Activated naive CD8-positive, alpha-beta T cell treated with anti-CD3 and anti-CD28 coated beads for 36 hours (primary cell): ENCODE results near the gene GTSF1L. TPM values are rescaled to one million over a fixed set of nuclear protein-coding genes. Genes with fewer than 3 reads are reported as not detected.
"Not testable (repeated sequence)": the region's sequence is repeated elsewhere in the genome, so short reads cannot be mapped to it uniquely, and the experiment has no call there.

Experiments
- DNase-seq: peaks from one replicate; pipeline ENCODE4 v3.0.0; 2021
- H3K27ac Mint-ChIP-seq: one replicate; pipeline ENCODE4 v1.8.0; 2022; ENCODE audit warnings: mild to moderate bottlenecking, moderate library complexity, mixed read lengths
- H3K27me3 Mint-ChIP-seq: one replicate; pipeline ENCODE4 v1.8.0; 2022; ENCODE audit warnings: mild to moderate bottlenecking, mixed read lengths
- H3K36me3 Mint-ChIP-seq: one replicate; pipeline ENCODE4 v1.8.0; 2021; ENCODE audit warnings: mild to moderate bottlenecking, mixed read lengths
- H3K4me1 Mint-ChIP-seq: one replicate; pipeline ENCODE4 v1.8.0; 2021; ENCODE audit warnings: mixed read lengths
- H3K4me3 Mint-ChIP-seq: one replicate; pipeline ENCODE4 v1.8.0; 2022; ENCODE audit warnings: mild to moderate bottlenecking, moderate library complexity, mixed read lengths
- H3K9me3 Mint-ChIP-seq: one replicate; pipeline ENCODE4 v1.8.0; 2022; ENCODE audit warnings: mixed read lengths
- total RNA-seq, 2 experiments: library from RNA; stranded (reverse); gene quantifications; one replicate each; pipeline ENCODE4 v1.2.3, GENCODE V29; 2021

GTSF1L gene
- not detected for total RNA-seq

DNA sequence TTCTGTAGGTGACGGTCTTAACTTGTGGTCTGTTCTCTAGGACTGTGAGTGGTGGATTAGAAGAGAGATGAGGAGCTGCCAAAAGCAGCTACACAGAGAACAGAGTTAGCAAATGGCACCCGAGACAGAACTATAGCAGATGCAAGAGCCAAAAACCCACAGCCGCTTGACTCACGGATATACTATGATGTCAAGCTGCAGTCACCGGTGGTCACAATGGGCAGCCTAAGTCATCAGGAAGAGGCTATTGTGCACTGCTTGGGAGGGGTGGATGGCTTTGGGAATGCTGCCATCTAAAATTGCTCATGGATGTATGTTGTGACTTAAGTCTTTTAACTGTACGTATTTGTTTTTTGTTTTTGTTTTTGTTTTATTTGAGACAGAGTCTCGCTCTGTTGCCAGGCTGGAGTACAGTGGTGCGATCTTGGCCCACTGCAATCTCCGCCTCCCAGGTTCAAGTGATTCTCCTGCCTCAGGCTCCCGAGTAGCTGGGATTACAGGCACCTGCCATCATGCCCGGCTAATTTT, at the start of gene GTSF1L:
GTSF1L (minus strand) TSS at position 192 of the 528 bp plus-strand sequence. CDS start 308 bp downstream, outside the sequence.
- peaks cover 9% of the 10 kb centered on the region for H3K9me3 Mint-ChIP-seq

DNA sequence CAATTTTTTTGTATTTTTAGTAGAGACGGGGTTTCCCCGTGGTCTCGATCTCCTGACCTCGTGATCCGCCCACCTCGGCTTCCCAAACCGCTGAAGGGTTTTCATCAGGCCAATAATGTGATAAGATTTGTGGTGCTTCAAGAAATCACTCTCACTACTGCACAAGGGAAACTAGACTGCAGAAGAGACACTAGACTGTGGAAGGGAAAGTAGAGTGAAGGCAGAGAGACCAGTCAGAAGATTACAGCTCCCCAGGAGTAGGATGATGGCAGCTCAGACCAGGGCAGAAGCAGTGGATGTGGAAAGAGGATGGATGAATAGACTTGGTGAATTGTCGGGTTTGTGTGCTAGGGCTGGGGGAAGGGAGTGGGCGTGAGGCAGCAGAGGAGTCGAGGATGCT, 48.0 kb upstream of the GTSF1L start:
- peaks cover 20% of the 10 kb centered on the region for H3K27me3 Mint-ChIP-seq
- H3K4me1 Mint-ChIP-seq = no peaks in the 10 kb centered on the region
- peaks cover 8% of the 10 kb centered on the region for H3K9me3 Mint-ChIP-seq
- no peak overlapping the region for H3K4me3 Mint-ChIP-seq
- H3K27ac Mint-ChIP-seq = no peak overlapping the region
- H3K36me3 Mint-ChIP-seq = peaks cover 2% of the 10 kb centered on the region
- DNase-seq = no peak

More for the DNA sequence above, at the start of gene GTSF1L:
- no peak within 1 kb of the TSS for H3K27ac Mint-ChIP-seq
- H3K36me3 Mint-ChIP-seq = peaks cover 2% of the 10 kb centered on the region
- peaks cover 36% of the 10 kb centered on the region for H3K4me1 Mint-ChIP-seq
- no peaks in the 10 kb centered on the region for H3K27me3 Mint-ChIP-seq
- no peak within 1 kb of the TSS for H3K4me3 Mint-ChIP-seq
- DNase-seq = no peak

DNA sequence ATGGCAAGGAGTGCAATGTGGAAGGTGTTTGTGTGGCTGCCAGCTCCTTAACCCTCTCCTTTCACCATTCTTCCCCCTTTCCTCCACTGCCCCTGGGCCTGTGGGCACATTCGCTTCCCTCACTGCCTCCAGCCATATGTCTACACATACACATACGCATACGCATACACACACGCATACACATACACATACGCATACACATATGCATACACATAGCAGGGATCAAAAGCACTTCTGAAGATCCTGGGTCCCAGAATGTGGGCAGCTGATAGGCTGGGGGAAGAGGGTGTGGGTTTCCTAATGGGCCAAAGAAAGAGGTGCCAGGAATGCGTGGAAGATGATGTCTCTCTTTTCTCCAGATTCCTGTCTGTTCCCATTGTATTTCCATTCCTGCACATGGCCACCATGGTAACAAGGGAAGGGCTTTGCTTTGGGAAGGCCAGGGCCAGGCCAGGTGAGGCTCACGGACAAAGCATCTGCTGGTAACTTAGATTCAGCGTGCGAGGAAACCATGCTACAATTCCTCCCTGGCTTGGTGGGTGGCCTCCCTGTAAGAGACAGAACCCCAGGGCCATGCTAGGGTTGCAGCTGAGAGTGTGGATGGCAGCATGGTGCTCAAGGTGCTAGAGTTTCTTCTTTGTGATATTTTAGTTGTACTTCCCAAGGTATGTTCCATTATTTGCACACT, 44.8 kb upstream of the GTSF1L start:
- Mint-ChIP-seq H3K36me3 (no peaks in the 10 kb centered on the region), H3K4me3 (no peak overlapping the region), H3K9me3 (peaks cover under 1% of the 10 kb centered on the region), H3K27ac (no peak overlapping the region), H3K27me3 (peaks cover 32% of the 10 kb centered on the region), H3K4me1 (no peaks in the 10 kb centered on the region)
- no peak for DNase-seq

DNA sequence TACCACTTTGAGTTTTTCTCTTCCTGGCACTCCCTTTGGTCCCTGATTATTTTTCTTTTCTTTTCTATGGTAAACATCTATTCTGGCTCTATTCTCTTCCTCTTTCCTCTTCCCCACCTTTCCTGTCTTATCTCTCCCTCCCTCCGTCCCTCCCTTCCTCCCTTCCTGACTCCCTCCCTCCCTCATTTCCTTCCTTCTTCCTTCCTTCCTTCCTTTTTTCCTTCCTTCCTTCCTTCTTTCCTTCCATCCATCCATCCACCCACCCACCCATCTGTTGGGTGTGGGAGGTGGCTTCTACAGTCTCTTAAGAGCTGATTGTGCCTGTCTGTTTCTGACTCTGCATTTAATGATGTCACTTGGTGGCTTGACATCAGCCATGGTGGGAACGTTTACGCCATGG, 43.5 kb upstream of the GTSF1L start:
- no peaks in the 10 kb centered on the region for H3K9me3 Mint-ChIP-seq
- no peak overlapping the region for H3K27ac Mint-ChIP-seq
- peaks cover 32% of the 10 kb centered on the region for H3K27me3 Mint-ChIP-seq
- no peaks in the 10 kb centered on the region for H3K36me3 Mint-ChIP-seq
- DNase-seq = no peak
- no peak overlapping the region for H3K4me3 Mint-ChIP-seq
- H3K4me1 Mint-ChIP-seq = no peaks in the 10 kb centered on the region

DNA sequence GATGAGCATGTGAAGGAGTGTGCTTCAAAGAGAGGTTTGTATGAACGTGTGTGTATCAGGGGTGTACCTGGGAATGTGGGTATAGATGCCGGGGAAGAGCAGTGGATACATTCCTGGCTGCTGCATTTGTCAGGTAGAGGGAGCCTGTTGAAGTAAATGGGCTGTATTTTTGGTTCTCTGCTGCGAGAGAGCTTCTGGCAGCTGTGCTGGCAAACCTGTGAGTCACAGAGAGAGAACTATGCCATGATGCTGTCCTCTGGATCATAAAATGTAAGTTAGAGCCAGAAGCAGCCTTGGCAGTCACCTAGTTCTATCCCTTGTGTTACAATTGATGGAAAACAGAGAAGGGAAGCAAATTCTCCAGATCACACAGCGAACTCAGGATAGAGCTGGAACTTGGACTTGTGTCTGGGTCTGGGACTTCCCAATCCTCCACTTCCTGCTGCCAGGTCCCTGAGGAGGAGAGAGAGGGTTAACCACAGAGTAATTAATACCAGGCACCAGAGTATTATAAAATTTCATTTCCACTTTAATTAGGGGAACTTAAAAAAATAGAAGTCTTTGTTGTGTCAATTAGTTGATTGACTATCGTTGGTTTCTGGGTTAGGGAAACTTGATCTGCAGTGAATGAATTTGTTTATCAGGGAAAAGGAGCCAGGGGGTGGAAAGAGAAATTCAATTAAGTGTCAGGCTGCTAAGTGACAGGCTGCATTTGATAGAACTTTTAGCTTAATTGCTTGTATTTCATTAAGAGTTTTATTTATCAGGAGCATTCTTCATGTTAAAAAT, 41.1 kb upstream of the GTSF1L start:
- H3K27me3 Mint-ChIP-seq = peaks cover 24% of the 10 kb centered on the region
- DNase-seq = no peak
- no peaks in the 10 kb centered on the region for H3K4me1 Mint-ChIP-seq
- no peak overlapping the region for H3K27ac Mint-ChIP-seq
- no peaks in the 10 kb centered on the region for H3K36me3 Mint-ChIP-seq
- H3K4me3 Mint-ChIP-seq = no peak overlapping the region
- no peaks in the 10 kb centered on the region for H3K9me3 Mint-ChIP-seq

DNA sequence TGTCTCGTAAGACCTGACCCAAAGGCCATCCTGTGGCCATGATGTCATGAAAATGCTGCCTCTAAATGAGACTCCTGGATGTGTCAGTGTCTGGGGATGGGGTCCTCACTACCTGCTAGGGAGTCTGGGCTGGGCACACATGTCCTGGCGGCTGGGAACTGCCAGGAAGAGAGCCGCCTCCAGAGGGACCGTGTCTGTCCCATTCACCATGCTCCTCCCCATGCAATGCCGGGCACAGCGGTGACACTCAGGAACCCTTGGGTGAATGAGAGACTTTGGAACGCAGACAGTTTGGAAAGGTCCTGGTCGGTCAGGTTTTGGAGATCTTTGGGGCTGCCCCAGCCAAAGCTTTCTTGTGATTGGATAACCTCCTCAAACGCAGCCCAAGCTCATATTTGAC, 40.1 kb upstream of the GTSF1L start:
- Mint-ChIP-seq H3K9me3 (no peaks in the 10 kb centered on the region), H3K27ac (no peak overlapping the region), H3K36me3 (no peaks in the 10 kb centered on the region), H3K27me3 (peaks cover 18% of the 10 kb centered on the region), H3K4me1 (no peaks in the 10 kb centered on the region), H3K4me3 (no peak overlapping the region)
- no peak for DNase-seq

DNA sequence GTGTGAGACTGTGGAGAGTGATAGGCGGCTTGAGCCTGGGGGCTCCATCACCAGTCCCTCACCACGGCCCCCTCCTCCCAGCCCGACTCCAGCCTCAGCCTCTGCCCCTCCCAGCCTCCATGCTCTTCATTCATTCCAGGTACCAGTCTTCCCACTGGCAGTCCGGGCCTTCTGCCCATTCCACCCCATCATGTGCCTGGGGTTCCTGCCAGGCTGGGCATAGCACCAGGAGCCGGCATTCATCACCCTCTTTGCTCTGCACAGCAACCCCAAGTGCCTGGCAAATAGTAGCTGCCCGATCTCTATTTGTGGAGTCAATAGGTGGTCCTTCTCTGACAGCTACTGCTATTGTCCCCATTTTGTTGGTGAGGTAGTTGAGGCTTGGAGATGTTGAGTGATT, 39.6 kb upstream of the GTSF1L start:
- Mint-ChIP-seq H3K27me3 (peaks cover 18% of the 10 kb centered on the region), H3K9me3 (no peaks in the 10 kb centered on the region), H3K27ac (no peak overlapping the region), H3K4me1 (peaks cover 1% of the 10 kb centered on the region), H3K36me3 (no peaks in the 10 kb centered on the region), H3K4me3 (no peak overlapping the region)
- DNase-seq = no peak

DNA sequence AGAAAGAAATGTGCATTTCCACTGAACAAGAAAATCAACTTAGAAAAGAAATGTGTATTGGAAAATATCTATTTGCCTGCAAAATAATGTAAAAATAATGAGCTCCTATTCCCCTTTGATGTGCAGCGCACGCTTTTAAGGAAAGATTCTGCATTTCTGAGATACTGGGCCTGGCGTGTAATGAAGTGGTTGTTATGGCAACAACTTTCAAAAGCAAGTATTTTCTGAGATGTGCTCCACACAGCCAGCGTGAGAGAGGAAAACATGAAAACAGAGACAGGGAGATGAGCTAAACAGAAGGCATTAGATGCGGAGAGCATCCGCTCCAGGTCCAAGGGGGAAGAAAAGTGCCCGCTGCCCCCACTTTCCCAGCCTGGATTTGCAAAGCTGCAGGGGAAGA, 39.1 kb upstream of the GTSF1L start:
- no peak overlapping the region for H3K4me3 Mint-ChIP-seq
- peaks cover 2% of the 10 kb centered on the region for H3K4me1 Mint-ChIP-seq
- H3K27me3 Mint-ChIP-seq = peaks cover 18% of the 10 kb centered on the region
- H3K27ac Mint-ChIP-seq = no peak overlapping the region
- no peaks in the 10 kb centered on the region for H3K36me3 Mint-ChIP-seq
- no peaks in the 10 kb centered on the region for H3K9me3 Mint-ChIP-seq
- DNase-seq = no peak

DNA sequence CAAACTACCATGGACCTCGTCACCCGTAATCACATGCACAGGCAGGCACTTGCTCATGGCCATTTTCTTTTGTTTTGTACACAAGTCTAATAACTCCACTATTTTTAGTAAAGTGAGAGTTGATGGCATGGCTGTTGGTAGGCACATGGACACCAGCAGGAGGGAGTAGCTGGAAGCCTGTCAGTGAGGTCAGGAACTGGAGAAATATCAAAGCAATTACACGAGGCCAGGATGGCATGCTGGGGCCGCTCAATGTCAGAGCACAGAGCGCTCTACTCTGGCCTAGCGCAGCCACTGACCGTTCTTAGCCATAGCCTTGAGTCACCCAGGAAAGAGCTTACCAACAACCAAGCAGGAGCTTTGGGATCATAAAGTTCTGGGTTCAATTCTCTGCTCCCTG, 36.1 kb upstream of the GTSF1L start:
- no peak overlapping the region for H3K27ac Mint-ChIP-seq
- H3K4me1 Mint-ChIP-seq = peaks cover 5% of the 10 kb centered on the region
- H3K4me3 Mint-ChIP-seq = no peak overlapping the region
- H3K9me3 Mint-ChIP-seq = no peaks in the 10 kb centered on the region
- H3K27me3 Mint-ChIP-seq = peaks cover 5% of the 10 kb centered on the region
- no peak for DNase-seq
- no peaks in the 10 kb centered on the region for H3K36me3 Mint-ChIP-seq

DNA sequence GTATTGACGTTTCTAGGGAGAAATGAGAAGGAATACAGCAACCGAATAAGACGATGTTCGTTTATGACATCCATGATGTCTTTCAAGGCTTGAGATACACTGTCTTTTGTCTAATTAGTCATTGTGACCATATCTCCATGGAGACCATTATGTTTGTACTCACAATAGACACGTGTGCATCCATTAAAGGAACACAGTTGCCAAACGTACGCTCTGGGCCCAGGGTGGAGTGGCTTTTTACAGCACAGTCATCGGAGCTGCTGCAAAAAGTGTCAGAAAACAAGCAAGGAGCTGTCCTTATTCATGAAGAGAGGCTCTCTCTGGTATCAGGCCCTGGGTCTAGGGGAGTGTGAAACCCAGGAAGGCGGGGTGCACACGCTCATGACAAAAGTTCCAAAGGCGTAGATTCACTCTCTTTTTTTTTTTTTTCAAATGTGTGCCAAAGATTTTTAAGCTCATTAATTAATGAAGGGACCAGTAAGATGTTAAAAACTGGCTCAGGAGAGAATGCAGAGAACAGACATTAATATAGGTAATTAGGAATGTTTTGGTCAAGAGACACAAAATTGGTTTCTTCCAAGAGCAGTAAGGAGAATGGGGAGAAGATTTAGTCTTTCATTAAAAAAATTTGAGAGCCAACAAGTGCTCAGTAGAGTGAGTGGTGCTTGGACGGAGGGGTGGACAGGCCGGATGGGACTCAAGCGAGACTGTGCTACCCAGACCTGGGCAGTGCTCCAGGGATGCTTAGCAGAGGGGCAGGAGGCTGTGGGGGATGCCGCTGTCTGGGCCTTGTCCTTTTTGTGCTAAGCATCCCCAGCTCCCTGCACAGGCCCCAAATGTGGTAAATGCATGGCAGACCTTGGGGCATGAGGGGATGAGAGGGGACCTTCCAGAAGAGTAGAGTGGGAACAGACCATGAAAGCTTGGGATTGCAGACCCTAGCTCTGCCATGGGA, 34.9 kb upstream of the GTSF1L start:
- Mint-ChIP-seq H3K27me3 (no peaks in the 10 kb centered on the region), H3K4me1 (peaks cover 8% of the 10 kb centered on the region), H3K27ac (no peak overlapping the region), H3K4me3 (no peak overlapping the region), H3K36me3 (no peaks in the 10 kb centered on the region), H3K9me3 (no peaks in the 10 kb centered on the region)
- no peak for DNase-seq

DNA sequence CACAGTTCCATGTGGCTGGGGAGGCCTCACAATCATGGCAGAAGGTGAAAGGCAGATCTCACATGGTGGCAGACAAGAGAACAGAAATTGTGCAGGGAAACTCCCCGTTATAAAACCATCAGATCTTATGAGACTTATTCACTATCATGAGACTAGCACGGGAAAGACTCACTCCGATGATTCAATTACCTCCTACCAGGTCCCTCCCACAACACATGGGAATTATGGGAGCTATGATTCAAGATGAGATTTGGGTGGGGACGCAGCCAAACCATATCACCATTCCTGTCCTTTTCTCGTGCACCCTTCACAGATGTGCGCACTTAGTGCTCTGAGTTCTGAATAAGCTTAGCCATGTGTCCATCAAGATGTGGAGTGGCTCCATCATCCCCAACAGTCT, 31.1 kb upstream of the GTSF1L start:
- not testable (repeated sequence) for H3K27me3 Mint-ChIP-seq, H3K9me3 Mint-ChIP-seq, DNase-seq, H3K36me3 Mint-ChIP-seq, H3K4me3 Mint-ChIP-seq, H3K27ac Mint-ChIP-seq
- H3K4me1 Mint-ChIP-seq = peaks cover 13% of the 10 kb centered on the region

DNA sequence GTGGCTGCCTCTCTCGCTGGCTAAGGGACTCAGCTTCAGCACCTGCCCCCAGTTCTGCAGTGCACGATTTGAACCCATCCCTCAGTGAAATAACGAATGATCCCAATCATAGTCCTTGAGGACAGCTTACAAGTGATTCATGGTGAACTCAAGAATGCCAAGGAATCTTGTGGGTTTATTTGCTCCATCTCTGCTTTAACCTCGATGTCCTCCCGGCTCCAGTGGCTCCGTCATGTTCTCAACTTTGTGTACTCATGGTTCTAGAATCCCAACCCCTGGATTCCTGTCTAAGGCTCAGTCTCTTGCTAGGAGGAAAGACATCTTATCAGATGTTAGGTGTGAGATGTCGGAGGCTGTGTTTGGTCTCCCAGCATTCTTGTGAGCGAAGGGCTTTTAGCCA, 29.0 kb upstream of the GTSF1L start:
- no peak for DNase-seq
- Mint-ChIP-seq H3K27me3 (no peaks in the 10 kb centered on the region), H3K27ac (no peak overlapping the region), H3K36me3 (peaks cover 18% of the 10 kb centered on the region), H3K9me3 (peaks cover 12% of the 10 kb centered on the region), H3K4me3 (no peak overlapping the region), H3K4me1 (peaks cover 30% of the 10 kb centered on the region)

DNA sequence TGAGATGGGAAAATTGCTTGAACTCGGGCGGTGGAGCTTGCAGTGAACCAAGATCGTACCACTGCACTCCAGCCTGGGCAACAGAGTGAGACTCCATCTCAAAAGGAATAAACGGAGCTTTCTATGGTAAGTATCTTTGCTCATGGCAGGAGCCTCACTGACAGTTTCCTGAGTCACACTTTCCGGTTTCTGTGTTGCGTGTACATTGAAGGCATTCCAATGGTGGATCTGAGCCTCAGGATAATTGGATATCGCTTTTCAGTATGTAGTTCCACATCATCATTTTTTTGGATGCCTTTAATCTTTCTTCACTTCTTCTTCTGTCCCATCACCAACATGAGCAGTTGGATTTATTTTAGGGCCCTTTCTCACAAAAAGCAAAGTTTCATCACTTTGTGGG, 28.6 kb upstream of the GTSF1L start:
- peaks cover 20% of the 10 kb centered on the region for H3K36me3 Mint-ChIP-seq
- H3K27me3 Mint-ChIP-seq = no peaks in the 10 kb centered on the region
- no peak overlapping the region for H3K27ac Mint-ChIP-seq
- no peak for DNase-seq
- H3K4me3 Mint-ChIP-seq = no peak overlapping the region
- peaks cover 33% of the 10 kb centered on the region for H3K4me1 Mint-ChIP-seq
- peaks cover 14% of the 10 kb centered on the region for H3K9me3 Mint-ChIP-seq

DNA sequence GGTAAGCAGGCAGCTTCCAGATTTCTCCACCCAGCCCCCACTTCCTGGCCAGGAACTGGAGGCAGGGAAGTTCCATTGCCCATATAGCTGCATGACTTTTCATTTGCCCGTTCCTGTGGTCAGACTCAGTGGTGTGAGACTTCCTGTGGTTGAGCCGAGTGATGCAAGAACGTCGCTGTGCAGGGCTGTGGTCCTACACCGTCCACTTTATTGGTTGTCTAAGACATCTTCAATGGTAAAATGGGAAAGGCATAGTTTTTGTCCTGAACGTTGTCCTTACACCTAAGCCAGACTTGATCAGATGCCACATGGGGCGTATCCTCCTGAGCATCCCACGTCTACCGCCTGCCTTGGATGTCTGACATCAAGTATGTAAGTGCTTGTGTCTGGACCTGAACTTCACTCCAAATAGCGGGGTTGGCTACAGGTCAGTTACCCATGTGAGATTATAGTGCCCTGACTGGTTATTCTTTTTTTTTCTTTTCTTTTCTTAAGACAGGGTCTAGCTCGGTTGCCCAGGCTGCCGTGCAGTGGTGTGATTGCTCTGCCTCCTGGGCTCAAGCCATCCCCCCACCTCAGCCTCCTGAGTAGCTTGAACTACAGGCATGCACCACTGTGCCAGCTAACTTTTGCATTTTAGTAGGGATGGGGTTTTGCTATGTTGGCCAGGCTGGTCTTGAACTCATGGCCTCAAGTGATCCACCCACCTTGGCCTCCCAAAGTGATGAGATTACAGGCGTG, 25.9 kb upstream of the GTSF1L start:
- peaks cover 14% of the 10 kb centered on the region for H3K9me3 Mint-ChIP-seq
- peaks cover 38% of the 10 kb centered on the region for H3K4me1 Mint-ChIP-seq
- peak overlapping the region; percentile 51 for H3K4me3 Mint-ChIP-seq
- H3K27ac Mint-ChIP-seq = peak overlapping the region; percentile 98
- no peaks in the 10 kb centered on the region for H3K27me3 Mint-ChIP-seq
- peak; percentile 63 for DNase-seq
- peaks cover 20% of the 10 kb centered on the region for H3K36me3 Mint-ChIP-seq
